GM23338 (cell line): Measurements from ENCODE around the gene PEX10.

Experiments used
- CREB1 ChIP-seq: fragments of 250-450 bp; sonication (Bioruptor Pico); IDR thresholded peaks from 2 replicates; pipeline ENCODE4 v1.5.0; 2020; ENCODE audit warnings: low read depth, mild to moderate bottlenecking, moderate library complexity
- EZH2 ChIP-seq: fragments of 200-600 bp; sonication (generic); IDR thresholded peaks from one replicate; pipeline ENCODE4 v1.8.0; 2017; ENCODE audit warnings: antibody characterized with exemption, mild to moderate bottlenecking, low read depth; ENCODE audit not compliant: unreplicated experiment
- EZH2phosphoT487 ChIP-seq: fragments of 200-600 bp; sonication (generic); IDR thresholded peaks from one replicate; pipeline ENCODE4 v1.8.1; 2018; ENCODE audit warnings: antibody characterized with exemption; ENCODE audit not compliant: unreplicated experiment
- POLR2AphosphoS5 ChIP-seq: IDR thresholded peaks from 2 replicates; pipeline ENCODE4 v1.6.1; 2016; ENCODE audit warnings: antibody characterized with exemption, low read depth
- STAT1 ChIP-seq: IDR thresholded peaks from one replicate; pipeline ENCODE4 v1.6.1; 2016; ENCODE audit warnings: antibody characterized with exemption; ENCODE audit not compliant: unreplicated experiment
- ZNF331 ChIP-seq: fragments of 250-450 bp; sonication (Bioruptor Pico); IDR thresholded peaks from 2 replicates; pipeline ENCODE4 v1.5.0; 2020; ENCODE audit warnings: low read depth, mild to moderate bottlenecking, moderate library complexity
- TF ChIP-seq, protein P1 (sequence below), 2 experiments: fragments of 200-600 bp in 1 of 2; sonication (generic) in 1 of 2; conservative IDR thresholded peaks; 2 replicates each; pipeline versions ENCODE4 v1.5.1 to v1.6.1; 2016 to 2017; ENCODE audit warnings: antibody characterized with exemption in 2 of 2, low read depth in 2 of 2, mild to moderate bottlenecking in 2 of 2, moderate library complexity in 1 of 2
- TF ChIP-seq, protein P2 (sequence below): IDR thresholded peaks from 2 replicates; pipeline ENCODE4 v1.6.1; 2016; ENCODE audit warnings: antibody characterized with exemption
- TF ChIP-seq, protein P3 (sequence below): IDR thresholded peaks from one replicate; pipeline ENCODE4 v1.6.1; 2018; ENCODE audit warnings: antibody characterized with exemption; ENCODE audit not compliant: unreplicated experiment

DNA sequence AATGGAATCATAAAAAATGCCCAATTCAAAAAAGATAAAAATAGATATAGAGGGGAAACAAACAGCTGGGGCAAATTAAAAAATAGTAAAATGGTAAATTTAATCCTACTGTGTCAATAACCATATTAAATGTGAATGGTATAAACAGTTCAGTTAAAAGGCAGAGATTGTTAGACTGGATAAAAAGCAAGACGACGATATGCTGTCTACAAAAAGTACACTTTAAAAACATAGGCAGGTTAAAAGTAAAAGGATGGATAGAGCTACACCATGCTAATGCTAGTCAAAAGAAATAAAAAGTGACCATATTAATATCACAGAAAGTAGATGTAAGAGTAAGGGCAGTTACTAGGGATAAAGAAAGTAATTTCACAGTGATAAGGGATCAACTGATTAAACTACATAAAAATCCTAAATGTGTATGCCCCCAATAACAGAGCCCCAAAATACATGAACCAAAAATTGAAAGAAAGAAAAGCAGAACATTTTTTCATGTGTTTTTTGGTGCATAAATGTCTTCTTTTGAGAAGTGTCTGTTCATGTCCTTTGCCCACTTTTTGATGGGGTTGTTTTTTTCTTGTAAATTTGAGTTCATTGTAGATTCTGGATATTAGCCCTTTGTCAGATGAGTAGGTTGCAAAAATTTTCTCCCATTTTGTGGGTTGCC is 48.4 kb downstream of the PEX10 start:
- TF ChIP-seq, protein P1, sequence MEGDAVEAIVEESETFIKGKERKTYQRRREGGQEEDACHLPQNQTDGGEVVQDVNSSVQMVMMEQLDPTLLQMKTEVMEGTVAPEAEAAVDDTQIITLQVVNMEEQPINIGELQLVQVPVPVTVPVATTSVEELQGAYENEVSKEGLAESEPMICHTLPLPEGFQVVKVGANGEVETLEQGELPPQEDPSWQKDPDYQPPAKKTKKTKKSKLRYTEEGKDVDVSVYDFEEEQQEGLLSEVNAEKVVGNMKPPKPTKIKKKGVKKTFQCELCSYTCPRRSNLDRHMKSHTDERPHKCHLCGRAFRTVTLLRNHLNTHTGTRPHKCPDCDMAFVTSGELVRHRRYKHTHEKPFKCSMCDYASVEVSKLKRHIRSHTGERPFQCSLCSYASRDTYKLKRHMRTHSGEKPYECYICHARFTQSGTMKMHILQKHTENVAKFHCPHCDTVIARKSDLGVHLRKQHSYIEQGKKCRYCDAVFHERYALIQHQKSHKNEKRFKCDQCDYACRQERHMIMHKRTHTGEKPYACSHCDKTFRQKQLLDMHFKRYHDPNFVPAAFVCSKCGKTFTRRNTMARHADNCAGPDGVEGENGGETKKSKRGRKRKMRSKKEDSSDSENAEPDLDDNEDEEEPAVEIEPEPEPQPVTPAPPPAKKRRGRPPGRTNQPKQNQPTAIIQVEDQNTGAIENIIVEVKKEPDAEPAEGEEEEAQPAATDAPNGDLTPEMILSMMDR (conservative IDR thresholded peaks at IDR 0.05; ENCODE audit: low read depth in 2 of 2), result no peak
- no peak for TF ChIP-seq EZH2
- TF ChIP-seq EZH2phosphoT487, result no peak
- TF ChIP-seq CREB1 (CRISPR knock-in tag), result no peak
- TF ChIP-seq, protein P2, sequence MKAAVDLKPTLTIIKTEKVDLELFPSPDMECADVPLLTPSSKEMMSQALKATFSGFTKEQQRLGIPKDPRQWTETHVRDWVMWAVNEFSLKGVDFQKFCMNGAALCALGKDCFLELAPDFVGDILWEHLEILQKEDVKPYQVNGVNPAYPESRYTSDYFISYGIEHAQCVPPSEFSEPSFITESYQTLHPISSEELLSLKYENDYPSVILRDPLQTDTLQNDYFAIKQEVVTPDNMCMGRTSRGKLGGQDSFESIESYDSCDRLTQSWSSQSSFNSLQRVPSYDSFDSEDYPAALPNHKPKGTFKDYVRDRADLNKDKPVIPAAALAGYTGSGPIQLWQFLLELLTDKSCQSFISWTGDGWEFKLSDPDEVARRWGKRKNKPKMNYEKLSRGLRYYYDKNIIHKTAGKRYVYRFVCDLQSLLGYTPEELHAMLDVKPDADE, result no peak
- no peak for TF ChIP-seq STAT1
- no peak for TF ChIP-seq POLR2AphosphoS5
- TF ChIP-seq, protein P3, sequence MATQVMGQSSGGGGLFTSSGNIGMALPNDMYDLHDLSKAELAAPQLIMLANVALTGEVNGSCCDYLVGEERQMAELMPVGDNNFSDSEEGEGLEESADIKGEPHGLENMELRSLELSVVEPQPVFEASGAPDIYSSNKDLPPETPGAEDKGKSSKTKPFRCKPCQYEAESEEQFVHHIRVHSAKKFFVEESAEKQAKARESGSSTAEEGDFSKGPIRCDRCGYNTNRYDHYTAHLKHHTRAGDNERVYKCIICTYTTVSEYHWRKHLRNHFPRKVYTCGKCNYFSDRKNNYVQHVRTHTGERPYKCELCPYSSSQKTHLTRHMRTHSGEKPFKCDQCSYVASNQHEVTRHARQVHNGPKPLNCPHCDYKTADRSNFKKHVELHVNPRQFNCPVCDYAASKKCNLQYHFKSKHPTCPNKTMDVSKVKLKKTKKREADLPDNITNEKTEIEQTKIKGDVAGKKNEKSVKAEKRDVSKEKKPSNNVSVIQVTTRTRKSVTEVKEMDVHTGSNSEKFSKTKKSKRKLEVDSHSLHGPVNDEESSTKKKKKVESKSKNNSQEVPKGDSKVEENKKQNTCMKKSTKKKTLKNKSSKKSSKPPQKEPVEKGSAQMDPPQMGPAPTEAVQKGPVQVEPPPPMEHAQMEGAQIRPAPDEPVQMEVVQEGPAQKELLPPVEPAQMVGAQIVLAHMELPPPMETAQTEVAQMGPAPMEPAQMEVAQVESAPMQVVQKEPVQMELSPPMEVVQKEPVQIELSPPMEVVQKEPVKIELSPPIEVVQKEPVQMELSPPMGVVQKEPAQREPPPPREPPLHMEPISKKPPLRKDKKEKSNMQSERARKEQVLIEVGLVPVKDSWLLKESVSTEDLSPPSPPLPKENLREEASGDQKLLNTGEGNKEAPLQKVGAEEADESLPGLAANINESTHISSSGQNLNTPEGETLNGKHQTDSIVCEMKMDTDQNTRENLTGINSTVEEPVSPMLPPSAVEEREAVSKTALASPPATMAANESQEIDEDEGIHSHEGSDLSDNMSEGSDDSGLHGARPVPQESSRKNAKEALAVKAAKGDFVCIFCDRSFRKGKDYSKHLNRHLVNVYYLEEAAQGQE, result no peak
- TF ChIP-seq ZNF331 (CRISPR knock-in tag), result no peak
